Breast epithelium (tissue), 3 donors: ENCODE results near the gene SPTBN5.

Experiments used
- CTCF ChIP-seq, 3 donors: fragments of 450-650 bp; IDR thresholded peaks; one replicate each; pipeline ENCODE4 v1.5.1; 2016 to 2017; ENCODE audit warnings: antibody characterized with exemption in 3 of 3, mild to moderate bottlenecking in 3 of 3, moderate library complexity in 3 of 3
- POLR2A ChIP-seq: fragments of 450-650 bp; IDR thresholded peaks from one replicate; pipeline ENCODE4 v1.6.1; 2016; ENCODE audit warnings: antibody characterized with exemption, mild to moderate bottlenecking, moderate library complexity

GRCh38 chr15:41798607-41799487, 95.0 kb downstream of the SPTBN5 start:
- no peak for TF ChIP-seq CTCF (IDR thresholded peaks at IDR 0.05)
- no peak for TF ChIP-seq POLR2A
